Measurements from ENCODE around the gene ANKRD30A.

DNA sequence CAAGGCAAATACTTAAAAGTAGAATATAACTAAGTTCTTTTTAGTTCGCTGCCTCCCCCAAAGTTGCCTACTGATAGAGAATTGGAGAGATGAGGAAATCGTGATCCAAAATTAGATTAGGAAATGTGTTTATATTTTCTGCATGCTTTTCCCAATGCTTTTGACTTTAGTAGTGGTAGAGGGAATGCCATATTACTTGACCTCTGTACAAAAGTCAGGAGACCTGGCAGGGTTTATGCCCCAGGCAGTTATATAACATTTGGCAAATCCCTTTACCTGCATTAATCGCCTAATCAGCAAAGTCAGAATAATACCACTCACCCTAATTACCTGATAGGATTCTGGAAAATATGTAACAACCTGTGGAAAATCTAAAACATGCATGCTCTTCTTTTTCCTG lies 142.9 kb downstream of the ANKRD30A start:
- no peak for TF ChIP-seq POLR2A (IDR thresholded peaks at IDR 0.05; ENCODE audit: low read length)
- no peak for TF ChIP-seq GATA1 (IDR thresholded peaks at IDR 0.05; ENCODE audit: low read depth, low read length)
